Kidney (tissue), 14 donors: ENCODE measurements around the gene RSPH1. TPM values are rescaled to one million over a fixed set of nuclear protein-coding genes. Genes with fewer than 3 reads are reported as not detected.

Experiments used
- DNase-seq, 5 donors: peaks; one replicate each; pipeline ENCODE4 v3.0.0-alpha.2; 2013 to 2020
- FAIRE-seq: peaks from 2 replicates; lab custom pipeline; 2012; peaks lifted over from hg19 to GRCh38; lab: Jason Lieb, UNC
- H3K27ac ChIP-seq, 2 donors: one replicate each; pipeline ENCODE4 v1.7.0; 2013; ENCODE audit warnings: low read depth in 2 of 2, low read length in 2 of 2, inconsistent platforms in 1 of 2
- H3K27me3 ChIP-seq: one replicate; pipeline ENCODE4 v1.7.1; 2013; ENCODE audit warnings: low read length, inconsistent platforms; ENCODE audit not compliant: control insufficient read depth, insufficient read depth
- H3K36me3 ChIP-seq, 3 donors: one replicate each; pipeline versions ENCODE4 v1.7.0 to v1.7.1; 2013; ENCODE audit warnings: low read length in 3 of 3, control low read depth in 1 of 3, inconsistent platforms in 1 of 3; ENCODE audit not compliant: insufficient read depth in 3 of 3, control insufficient read depth in 2 of 3
- H3K4me1 ChIP-seq, 3 donors: one replicate each; pipeline versions ENCODE4 v1.7.0 to v1.7.1; 2013; ENCODE audit warnings: low read length in 3 of 3, inconsistent platforms in 1 of 3, low read depth in 1 of 3; ENCODE audit not compliant: control insufficient read depth in 2 of 3, insufficient read depth in 2 of 3
- H3K4me3 ChIP-seq, 3 donors: one replicate each; pipeline versions ENCODE4 v1.7.0 to v1.8.1; 2013; ENCODE audit warnings: low read length in 3 of 3, control low read depth in 1 of 3, inconsistent platforms in 1 of 3
- H3K9ac ChIP-seq, 3 donors: one replicate each; pipeline versions ENCODE4 v1.7.0 to v1.7.1; 2013; ENCODE audit warnings: low read length in 3 of 3, control low read depth in 1 of 3, inconsistent platforms in 1 of 3
- H3K9me3 ChIP-seq, 3 donors: one replicate each; pipeline versions ENCODE4 v1.7.0 to v1.7.1; 2013; ENCODE audit warnings: low read length in 3 of 3, control low read depth in 1 of 3, inconsistent platforms in 1 of 3; ENCODE audit not compliant: control insufficient read depth in 2 of 3, insufficient read depth in 1 of 3
- CTCF ChIP-seq: IDR thresholded peaks from 3 replicates; pipeline ENCODE4 v1.5.1; 2012; ENCODE audit warnings: mild to moderate bottlenecking, moderate library complexity, borderline replicate concordance; ENCODE audit not compliant: insufficient read depth; ENCODE audit errors: extremely low read depth
- intact Hi-C: fragments of 100-400 bp; cut with DNase I; formaldehyde crosslinking; loops from one replicate; pipeline ENCODE4 v1.11.1; 2022
- polyA plus RNA-seq: library from polyadenylated mRNA; stranded (reverse); fragments of 350-450 nt; fragmentation: Illumina TruSeq; extraction: RNeasy Lipid Tissue Mini Kit (QIAGEN cat#74804); gene quantifications from one replicate; pipeline ENCODE4 v1.2.3, GENCODE V29; 2014; ENCODE audit warnings: low read depth, low replicate concordance; ENCODE audit not compliant: insufficient read depth
- total RNA-seq: library from RNA; stranded (reverse); fragmentation: NEBNext Ultra II Directional; extraction: Animal tissue kit (Norgen Biotek cat#: 25700); gene quantifications from one replicate; pipeline ENCODE4 v1.2.1, GENCODE V29; 2021
- donor health status: control.
- donor health status: control.
- donor health status: control.
- donor health status: control.
- donor health status: control.
- donor health status: DM: yes; HTN: yes; CAD: no.
- donor health status: Normal renal cell carcinoma (clear cell type).

The RSPH1 gene
- total and polyA plus RNA-seq, 2 donors from 2014 or later: 12.0 to 13.0 TPM

GRCh38 chr21:42512346-42513034 lies 16.5 kb upstream of the RSPH1 start:
- FAIRE-seq (no peak), DNase-seq (peak in 1 of 5 donors; percentile 30)
- Histone ChIP-seq H3K4me1 (peaks cover 0 to 6% (median 4%) of the 10 kb centered on the region in 3 donors), H3K4me3 (no peak overlapping the region), H3K9me3 (no peaks in the 10 kb centered on the region), H3K27me3 (no peaks in the 10 kb centered on the region), H3K36me3 (no peaks in the 10 kb centered on the region), H3K9ac (no peak overlapping the region), H3K27ac (no peak overlapping the region)
- intact Hi-C loops: no loop called here
- TF ChIP-seq CTCF: no peak

- peaks cover 0 to 3% (median 0%) of the 10 kb centered on the region in 3 donors for H3K4me1 ChIP-seq
- no peaks in the 10 kb centered on the region for H3K36me3 ChIP-seq
- H3K9ac ChIP-seq: no peak overlapping the region
- peak in 1 of 5 donors; percentile 35 for DNase-seq
- FAIRE-seq: no peak
- no peak for TF ChIP-seq CTCF
- intact Hi-C loops: no loop called here
- H3K27me3 ChIP-seq: no peaks in the 10 kb centered on the region
- H3K4me3 ChIP-seq: no peak overlapping the region
- H3K9me3 ChIP-seq: no peaks in the 10 kb centered on the region
- H3K27ac ChIP-seq: no peak overlapping the region
These were observed 13.2 kb upstream of the RSPH1 start for GRCh38 chr21:42509244-42509643.

- DNase-seq: no peak
- intact Hi-C loops: no loop called here
- no peak overlapping the region for H3K4me3 ChIP-seq
- no peaks in the 10 kb centered on the region for H3K36me3 ChIP-seq
- TF ChIP-seq CTCF: no peak
- H3K9ac ChIP-seq: no peak overlapping the region
- peaks cover 0 to 3% (median 0%) of the 10 kb centered on the region in 3 donors for H3K4me1 ChIP-seq
- FAIRE-seq: no peak
- no peaks in the 10 kb centered on the region for H3K9me3 ChIP-seq
- no peak overlapping the region for H3K27ac ChIP-seq
- H3K27me3 ChIP-seq: no peaks in the 10 kb centered on the region
These were observed 12.3 kb upstream of the RSPH1 start for GRCh38 chr21:42508371-42508770.
